Stomach (tissue), 4 donors: ENCODE data around the gene MNAT1.

Experiments
- CTCF ChIP-seq, 7 experiments: fragments of 450-650 bp in 4 of 7; fragments of 200-600 bp in 3 of 7; sonication (generic) in 3 of 7; IDR thresholded peaks; one replicate each; pipeline ENCODE4 v1.5.1; 2016 to 2019; ENCODE audit warnings: antibody characterized with exemption in 7 of 7, control low read depth in 2 of 7, mild to moderate bottlenecking in 1 of 7
- POLR2A ChIP-seq, 4 donors: fragments of 450-650 bp; IDR thresholded peaks; one replicate each; pipeline ENCODE4 v1.6.1; 2016; ENCODE audit warnings: antibody characterized with exemption in 4 of 4, control low read depth in 2 of 4, mild to moderate bottlenecking in 1 of 4, moderate library complexity in 1 of 4
- POLR2AphosphoS5 ChIP-seq, 3 donors: sonication (generic); formaldehyde crosslinking; IDR thresholded peaks; one replicate each; pipeline ENCODE4 v1.6.1; 2016; ENCODE audit warnings: antibody characterized with exemption in 3 of 3

GRCh38 chr14:60935319-60935718 lies 200.8 kb downstream of the MNAT1 start:
- TF ChIP-seq POLR2A (IDR thresholded peaks at IDR 0.05), result no peak
- no peak for TF ChIP-seq POLR2AphosphoS5 (IDR thresholded peaks at IDR 0.05)
- no peak for TF ChIP-seq CTCF (IDR thresholded peaks at IDR 0.05)
